Adipocyte (in vitro differentiated cells): ENCODE measurements around the gene EFNA5.

Source experiments
- DNase-seq: peaks from one replicate; pipeline ENCODE4 v3.0.0-alpha.2; 2015; ENCODE audit warnings: low read depth
- H3K27me3 ChIP-seq: replicated peaks from 2 replicates; pipeline ENCODE4 v1.7.0; 2013; ENCODE audit warnings: mild to moderate bottlenecking, low read length, moderate library complexity; ENCODE audit not compliant: control insufficient read depth, insufficient read depth
- H3K36me3 ChIP-seq: 2 replicates; pipeline ENCODE4 v1.7.0; 2013; ENCODE audit warnings: low read length, mild to moderate bottlenecking, moderate library complexity; ENCODE audit not compliant: control insufficient read depth, insufficient read depth, severe bottlenecking
- H3K4me1 ChIP-seq: 2 replicates; pipeline ENCODE4 v1.7.0; 2013; ENCODE audit warnings: mild to moderate bottlenecking, low read length, moderate library complexity; ENCODE audit not compliant: control insufficient read depth, insufficient read depth
- H3K4me3 ChIP-seq: 2 replicates; pipeline ENCODE4 v1.7.0; 2013; ENCODE audit warnings: mild to moderate bottlenecking, low read length, moderate library complexity
- H3K9ac ChIP-seq: 2 replicates; pipeline ENCODE4 v1.7.0; 2013; ENCODE audit warnings: mild to moderate bottlenecking, low read length, moderate library complexity
- H3K9me3 ChIP-seq: 2 replicates; pipeline ENCODE4 v1.7.0; 2013; ENCODE audit warnings: mild to moderate bottlenecking, low read length, moderate library complexity; ENCODE audit not compliant: control insufficient read depth

EFNA5 gene

GRCh38 chr5:107636555-107636954, 34.2 kb downstream of the EFNA5 start:
- DNase-seq, result no peak
- Histone ChIP-seq H3K9me3 (no peaks in the 10 kb centered on the region), H3K4me3 (no peak overlapping the region), H3K27me3 (no peaks in the 10 kb centered on the region), H3K36me3 (no peaks in the 10 kb centered on the region), H3K4me1 (peaks cover 31% of the 10 kb centered on the region), H3K9ac (no peak overlapping the region)

DNA sequence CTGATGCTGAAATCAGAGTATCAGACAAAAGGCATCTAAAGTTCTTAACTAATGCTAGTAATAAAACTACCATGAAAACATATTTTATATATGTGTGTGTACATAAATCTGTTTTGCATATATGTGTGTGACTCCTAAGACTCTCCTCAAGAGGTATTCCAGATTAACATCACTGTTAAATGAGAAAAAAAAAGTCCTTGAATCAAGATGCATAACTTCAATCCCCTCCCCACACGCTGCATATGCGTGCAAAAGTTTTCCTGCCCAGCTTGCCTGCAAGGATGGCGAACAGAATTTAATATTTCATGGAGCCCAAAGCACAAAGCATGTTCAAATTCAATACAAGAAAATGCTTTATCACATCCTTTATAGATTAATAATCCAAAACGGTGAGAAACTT, 34.7 kb downstream of the EFNA5 start:
- H3K9ac ChIP-seq, result no peak overlapping the region
- no peak overlapping the region for H3K4me3 ChIP-seq
- H3K9me3 ChIP-seq, result no peaks in the 10 kb centered on the region
- peaks cover 31% of the 10 kb centered on the region for H3K4me1 ChIP-seq
- no peaks in the 10 kb centered on the region for H3K27me3 ChIP-seq
- no peak for DNase-seq
- H3K36me3 ChIP-seq, result no peaks in the 10 kb centered on the region

DNA sequence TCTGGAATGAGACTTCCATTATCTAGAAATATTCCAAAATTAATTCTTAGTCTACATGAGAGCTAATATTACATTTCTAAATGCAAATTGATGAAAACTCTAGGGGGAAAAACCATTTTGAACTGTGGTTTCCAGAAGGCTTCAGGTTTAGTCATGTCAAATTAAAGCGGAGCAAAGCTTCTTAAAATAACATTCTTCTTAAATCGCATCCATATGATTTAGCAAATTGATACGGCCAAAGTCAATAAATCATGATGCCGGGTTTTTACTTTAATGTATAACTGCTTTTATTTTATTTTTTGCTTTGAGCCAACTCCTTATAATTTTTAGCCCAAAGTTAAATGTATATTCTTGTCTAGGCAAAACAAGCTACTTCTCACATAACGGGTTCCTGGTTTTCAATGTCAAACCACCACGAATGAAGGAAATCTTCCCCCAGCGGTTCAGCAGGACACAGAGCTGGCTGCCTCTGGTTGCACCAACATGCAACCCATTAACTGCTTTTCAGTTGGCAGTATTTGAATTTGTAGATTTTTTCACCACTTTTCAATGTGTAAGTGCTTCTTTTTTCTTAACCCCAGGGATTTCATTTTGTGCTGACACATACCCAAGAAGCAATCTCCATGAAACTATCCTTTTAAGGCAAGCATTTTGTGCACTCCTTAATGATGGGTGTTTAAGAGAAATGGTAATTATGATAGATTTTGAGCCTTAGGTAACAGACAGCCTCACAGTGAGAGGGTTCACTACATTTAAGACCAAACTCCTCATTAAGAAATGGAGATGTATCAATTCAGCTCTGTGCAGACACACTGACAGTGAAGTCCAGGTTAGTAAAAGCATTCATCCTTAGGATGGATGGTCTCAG, 35.5 kb downstream of the EFNA5 start:
- Histone ChIP-seq H3K27me3 (no peaks in the 10 kb centered on the region), H3K4me3 (no peak overlapping the region), H3K9ac (no peak overlapping the region), H3K4me1 (peaks cover 31% of the 10 kb centered on the region), H3K9me3 (no peaks in the 10 kb centered on the region), H3K36me3 (no peaks in the 10 kb centered on the region)
- DNase-seq, result peak; percentile 41

DNA sequence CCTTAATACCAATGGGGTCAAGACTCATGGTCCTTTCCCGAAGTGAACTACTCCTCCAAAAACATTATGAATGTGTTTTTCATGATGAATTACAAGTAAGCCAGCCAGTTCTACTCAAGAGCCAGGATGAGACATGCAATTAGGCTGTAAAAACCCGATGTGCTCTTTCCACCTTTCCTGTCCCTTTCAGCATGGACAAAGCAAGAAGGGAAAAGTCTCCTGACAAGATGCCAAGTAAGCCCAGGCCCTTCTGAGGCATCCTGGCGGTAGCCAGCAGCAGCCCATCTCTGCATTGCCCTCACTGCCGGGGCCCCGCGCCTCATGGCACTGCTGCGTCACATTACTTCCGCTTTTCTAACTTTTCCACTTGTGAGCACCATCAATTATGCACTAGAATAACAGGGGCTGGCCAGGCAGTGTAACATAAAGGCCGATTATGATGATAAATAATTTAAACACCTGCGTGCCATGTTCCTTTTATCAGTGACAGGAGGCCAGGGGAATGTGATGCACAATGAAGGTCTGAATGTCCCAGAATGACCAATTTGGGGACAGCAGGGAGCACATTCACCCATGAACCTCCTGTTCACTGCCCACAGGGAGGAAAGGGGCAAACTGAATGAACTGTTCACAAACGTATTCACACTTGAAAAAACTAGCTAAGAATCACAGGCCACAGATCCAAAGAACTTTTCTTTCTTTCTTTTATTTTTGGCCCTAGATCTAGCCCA, 37.4 kb downstream of the EFNA5 start:
- DNase-seq, result no peak
- Histone ChIP-seq H3K9me3 (no peaks in the 10 kb centered on the region), H3K9ac (no peak overlapping the region), H3K27me3 (no peaks in the 10 kb centered on the region), H3K4me3 (peak overlapping the region; percentile 46), H3K36me3 (no peaks in the 10 kb centered on the region), H3K4me1 (peaks cover 31% of the 10 kb centered on the region)

DNA sequence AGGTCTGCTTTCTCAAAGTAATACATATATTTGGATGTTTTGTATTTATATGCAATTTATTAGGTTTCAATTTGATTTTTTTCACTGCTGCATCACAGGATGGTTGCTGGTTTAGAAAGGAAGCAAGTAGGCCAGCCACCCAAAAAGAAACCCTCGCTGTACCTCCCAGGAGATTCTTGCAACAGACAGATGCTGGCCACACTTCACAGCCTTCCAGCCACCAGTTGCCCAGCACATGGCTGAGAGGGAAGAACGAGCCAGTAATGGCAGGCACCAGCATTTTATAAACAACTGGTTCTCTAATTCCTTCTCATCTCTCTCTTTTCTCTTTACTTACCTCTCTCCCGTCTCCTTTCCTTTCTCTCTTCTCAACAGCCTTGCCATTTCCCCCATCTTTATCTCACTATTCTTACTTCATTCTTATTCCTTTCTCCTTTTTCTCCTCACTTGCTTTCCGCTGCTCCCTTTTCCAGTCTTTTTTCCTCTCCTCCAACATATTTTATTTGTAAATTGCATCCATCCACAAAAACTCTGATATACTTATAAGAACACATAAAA, 38.9 kb downstream of the EFNA5 start:
- no peak for DNase-seq
- H3K9me3 ChIP-seq, result no peaks in the 10 kb centered on the region
- H3K27me3 ChIP-seq, result no peaks in the 10 kb centered on the region
- no peaks in the 10 kb centered on the region for H3K36me3 ChIP-seq
- H3K4me1 ChIP-seq, result peaks cover 30% of the 10 kb centered on the region
- no peak overlapping the region for H3K9ac ChIP-seq
- no peak overlapping the region for H3K4me3 ChIP-seq

DNA sequence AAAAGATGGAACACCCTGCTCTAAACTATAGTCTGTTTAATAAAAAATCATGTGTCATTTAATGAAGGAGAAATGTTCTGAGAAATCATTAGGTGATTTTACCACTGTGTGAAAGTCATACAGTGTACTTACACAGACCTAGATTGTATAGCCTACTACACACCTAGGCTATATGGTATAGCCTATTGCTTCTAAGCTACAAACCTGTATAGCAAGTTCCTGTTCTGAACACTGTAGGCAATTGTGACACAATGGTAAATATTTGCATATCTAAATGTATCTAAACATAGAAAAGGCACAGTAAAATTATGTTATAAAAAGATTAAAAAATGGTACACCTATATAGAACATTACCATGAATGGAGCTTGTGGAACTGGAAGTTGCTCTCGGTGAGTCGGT, 40.6 kb downstream of the EFNA5 start:
- Histone ChIP-seq H3K9me3 (peaks cover 3% of the 10 kb centered on the region), H3K4me3 (no peak overlapping the region), H3K36me3 (no peaks in the 10 kb centered on the region), H3K9ac (no peak overlapping the region), H3K4me1 (peaks cover 13% of the 10 kb centered on the region), H3K27me3 (no peaks in the 10 kb centered on the region)
- DNase-seq, result no peak

DNA sequence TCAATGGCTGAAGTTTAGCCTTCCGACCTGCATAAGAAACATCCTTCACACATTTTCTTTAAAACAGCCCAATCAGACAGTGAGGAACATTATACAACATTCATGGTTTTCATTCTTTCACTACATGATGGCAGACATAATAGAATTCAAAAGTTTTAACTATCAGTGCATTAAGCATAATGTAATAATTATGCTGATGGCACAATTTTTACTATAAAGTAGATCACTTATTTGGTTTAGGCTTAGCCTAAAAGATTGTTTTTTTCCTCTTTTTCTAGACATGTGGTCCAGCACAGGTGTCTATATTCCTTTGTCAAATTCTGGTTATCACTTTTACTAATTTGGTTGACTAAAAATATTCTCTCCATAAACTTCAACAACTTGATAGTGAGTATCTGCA, 46.5 kb downstream of the EFNA5 start:
- H3K4me3 ChIP-seq, result no peak overlapping the region
- no peaks in the 10 kb centered on the region for H3K27me3 ChIP-seq
- H3K4me1 ChIP-seq, result no peaks in the 10 kb centered on the region
- H3K36me3 ChIP-seq, result no peaks in the 10 kb centered on the region
- DNase-seq, result no peak
- no peak overlapping the region for H3K9ac ChIP-seq
- peaks cover 3% of the 10 kb centered on the region for H3K9me3 ChIP-seq

- no peak for DNase-seq
- H3K36me3 ChIP-seq, result no peaks in the 10 kb centered on the region
- H3K9me3 ChIP-seq, result peaks cover 3% of the 10 kb centered on the region
- no peak overlapping the region for H3K4me3 ChIP-seq
- H3K4me1 ChIP-seq, result peaks cover 5% of the 10 kb centered on the region
- no peak overlapping the region for H3K9ac ChIP-seq
- H3K27me3 ChIP-seq, result no peaks in the 10 kb centered on the region
Measured at GRCh38 chr5:107621089-107621488, 49.6 kb downstream of the EFNA5 start.

DNA sequence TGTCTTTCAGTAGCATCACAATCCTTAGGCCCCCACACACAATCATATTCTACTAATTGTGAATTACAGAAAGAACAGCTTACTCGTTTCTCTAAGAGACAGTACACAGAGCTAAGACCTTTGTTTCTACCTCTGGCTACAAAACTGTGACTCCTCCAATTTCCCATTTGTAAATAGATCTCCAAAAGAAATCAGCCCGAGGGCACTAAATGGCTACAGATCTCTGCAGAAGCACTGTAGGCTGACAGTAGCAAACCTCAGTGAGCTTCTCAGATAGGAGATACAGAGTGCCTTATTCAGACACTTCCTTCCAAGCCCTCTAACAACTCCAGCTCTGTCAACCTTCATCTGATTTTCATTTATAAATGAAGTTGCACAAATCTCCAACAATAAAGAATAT, 51.0 kb downstream of the EFNA5 start:
- DNase-seq, result peak; percentile 2

DNA sequence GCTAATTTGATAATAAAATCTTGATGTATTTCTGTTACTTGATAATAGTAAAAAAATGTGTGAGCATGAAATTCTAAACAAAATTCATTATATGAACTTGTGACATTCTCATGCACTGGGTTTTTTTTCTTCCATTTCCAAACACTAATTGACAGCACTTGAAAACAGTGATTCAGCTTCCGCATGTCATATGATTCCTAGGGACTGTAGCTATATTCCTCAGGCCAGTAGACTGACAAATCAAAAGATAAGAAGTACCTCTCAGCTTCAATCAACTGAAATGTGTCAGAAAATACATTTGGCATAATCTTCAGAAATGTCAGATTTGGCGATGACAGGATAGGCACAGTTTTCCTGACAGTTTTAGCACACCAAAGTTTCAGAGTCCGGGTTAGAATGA, 52.5 kb downstream of the EFNA5 start:
- Histone ChIP-seq H3K9me3 (no peaks in the 10 kb centered on the region), H3K27me3 (no peaks in the 10 kb centered on the region), H3K4me1 (peaks cover 20% of the 10 kb centered on the region), H3K4me3 (no peak overlapping the region), H3K36me3 (no peaks in the 10 kb centered on the region), H3K9ac (no peak overlapping the region)
- peak; percentile 6 for DNase-seq

More for the DNA sequence above, 51.0 kb downstream of the EFNA5 start:
- no peaks in the 10 kb centered on the region for H3K27me3 ChIP-seq
- no peaks in the 10 kb centered on the region for H3K36me3 ChIP-seq
- H3K9me3 ChIP-seq, result no peaks in the 10 kb centered on the region
- H3K4me3 ChIP-seq, result no peak overlapping the region
- peaks cover 16% of the 10 kb centered on the region for H3K4me1 ChIP-seq
- H3K9ac ChIP-seq, result no peak overlapping the region

DNA sequence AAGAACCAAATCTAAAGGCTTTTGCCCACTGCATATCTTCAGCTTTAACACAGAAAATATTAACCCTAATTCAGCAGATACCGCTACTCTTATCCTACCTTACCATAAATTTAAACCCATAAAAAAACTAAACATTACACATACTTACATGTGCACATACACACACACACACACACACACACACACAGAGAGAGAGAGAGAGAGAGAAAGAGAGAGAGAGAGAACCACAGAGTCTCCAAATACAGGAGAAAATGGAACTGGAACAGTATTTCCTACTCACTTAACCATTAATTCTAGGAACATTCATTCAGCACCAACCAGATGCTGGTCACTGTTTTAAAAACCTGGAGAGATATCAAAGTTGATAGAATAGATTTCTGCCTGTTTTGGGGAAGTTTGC, 53.7 kb downstream of the EFNA5 start:
- Histone ChIP-seq H3K4me3 (no peak overlapping the region), H3K27me3 (no peaks in the 10 kb centered on the region), H3K9ac (no peak overlapping the region), H3K9me3 (no peaks in the 10 kb centered on the region), H3K36me3 (no peaks in the 10 kb centered on the region), H3K4me1 (peaks cover 30% of the 10 kb centered on the region)
- DNase-seq, result no peak
